A673 (cell line): ENCODE data around the gene PNRC1. TPM values are rescaled to one million over a fixed set of nuclear protein-coding genes. Genes with fewer than 3 reads are reported as not detected.

Experiments
- BruUV-seq: library from RNA; stranded (reverse); fragments of 400-500 nt; replicated peaks from 2 replicates; lab custom pipeline; 2021; lab: Mats Ljungman, UMichigan
- CTCF ChIA-PET: fragments of 300-600 bp; sonication (Branson Sonifier 250); formaldehyde crosslinking; loops from one replicate; lab custom pipeline; 2022; ENCODE audit warnings: antibody characterized with exemption; lab: Charles Lee
- POLR2A ChIA-PET: fragments of 300-600 bp; sonication (Branson Sonifier 250); formaldehyde crosslinking; loops from one replicate; lab custom pipeline; 2022; ENCODE audit warnings: antibody characterized with exemption; ENCODE audit not compliant: low non-redundant PET; lab: Charles Lee
- DNase-seq: peaks from one replicate; pipeline ENCODE4 v3.0.0-alpha.2; 2015; ENCODE audit warnings: low spot score
- H3K27ac ChIP-seq: fragments of 200-600 bp; sonication (generic); 2 replicates; pipeline ENCODE4 v1.5.1; 2016; ENCODE audit warnings: mixed run types, low read depth, mild to moderate bottlenecking, mixed read lengths, antibody characterized with exemption, low read length; ENCODE audit not compliant: poor library complexity, severe bottlenecking
- H3K27me3 ChIP-seq: fragments of 200-600 bp; sonication (generic); replicated peaks from 2 replicates; pipeline ENCODE4 v1.6.1; 2017; ENCODE audit warnings: mixed run types, low read depth, mild to moderate bottlenecking, mixed read lengths, antibody characterized with exemption, low read length; ENCODE audit not compliant: insufficient read depth, poor library complexity
- H3K36me3 ChIP-seq: fragments of 200-600 bp; sonication (generic); 2 replicates; pipeline ENCODE4 v1.6.1; 2016; ENCODE audit warnings: mixed run types, mild to moderate bottlenecking, mixed read lengths, antibody characterized with exemption, low read length; ENCODE audit not compliant: insufficient read depth, poor library complexity, severe bottlenecking
- H3K4me1 ChIP-seq: fragments of 200-600 bp; sonication (generic); 2 replicates; pipeline ENCODE4 v1.6.1; 2017; ENCODE audit warnings: mixed run types, mild to moderate bottlenecking, mixed read lengths, antibody characterized with exemption, low read length; ENCODE audit not compliant: insufficient read depth, poor library complexity, severe bottlenecking
- H3K4me3 ChIP-seq: fragments of 200-600 bp; sonication (generic); 2 replicates; pipeline ENCODE4 v1.5.1; 2016; ENCODE audit warnings: low read depth, mixed run types, mild to moderate bottlenecking, mixed read lengths, low read length; ENCODE audit not compliant: poor library complexity, severe bottlenecking
- H3K9me3 ChIP-seq: fragments of 200-600 bp; sonication (generic); 2 replicates; pipeline ENCODE4 v1.6.1; 2016; ENCODE audit warnings: mixed run types, low read depth, mild to moderate bottlenecking, mixed read lengths, antibody characterized with exemption, low read length; ENCODE audit not compliant: poor library complexity, severe bottlenecking
- EZH2 ChIP-seq: fragments of 200-600 bp; sonication (generic); IDR thresholded peaks from 2 replicates; pipeline ENCODE4 v1.6.1; 2017; ENCODE audit warnings: borderline replicate concordance, low read depth, mild to moderate bottlenecking, mixed read lengths, antibody characterized with exemption, low read length; ENCODE audit not compliant: poor library complexity, severe bottlenecking
- intact Hi-C: fragments of 100-400 bp; cut with micrococcal nuclease; formaldehyde crosslinking; loops from one replicate; pipeline ENCODE4 v1.10.0; 2022; ENCODE audit not compliant: unreplicated experiment
- total RNA-seq: library from RNA; stranded (reverse); gene quantifications from 2 replicates; pipeline ENCODE4 v1.2.3, GENCODE V29; 2021
- TF ChIP-seq, protein P1 (sequence below): fragments of 300-800, 200-600 bp; sonication (generic); conservative IDR thresholded peaks from 2 replicates; pipeline ENCODE4 v1.5.1; 2017; ENCODE audit warnings: low read depth, mild to moderate bottlenecking, antibody characterized with exemption, low read length, moderate library complexity, mixed read lengths

The PNRC1 gene
- total RNA-seq, 1 experiment from 2014 or later = 26.4 TPM

DNA sequence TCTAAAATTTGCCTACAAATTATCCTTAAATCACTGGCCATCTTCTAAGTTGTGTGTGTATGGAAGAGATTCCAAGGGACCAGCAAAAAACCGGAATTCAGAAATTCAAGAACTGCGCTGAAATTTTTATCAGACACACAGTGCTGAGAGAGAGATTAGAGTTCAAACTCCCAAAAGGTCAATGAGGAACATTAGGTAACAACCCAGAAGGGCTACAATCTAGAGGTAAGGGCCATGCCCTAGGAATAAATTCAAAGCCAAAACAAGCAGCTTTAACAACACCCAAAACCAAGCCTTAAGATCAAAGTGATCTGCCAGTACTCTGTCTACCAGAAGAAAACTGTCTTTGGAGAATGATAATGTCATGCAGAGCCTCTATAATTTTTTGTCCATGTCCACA, 19.6 kb downstream of the PNRC1 start:
- H3K4me3 ChIP-seq = no peak overlapping the region
- H3K27me3 ChIP-seq = no peaks in the 10 kb centered on the region
- no peaks in the 10 kb centered on the region for H3K4me1 ChIP-seq
- CTCF ChIA-PET = no interaction called here
- peaks cover 12% of the 10 kb centered on the region for H3K36me3 ChIP-seq
- H3K9me3 ChIP-seq = no peaks in the 10 kb centered on the region
- DNase-seq = no peak
- TF ChIP-seq, protein P1, sequence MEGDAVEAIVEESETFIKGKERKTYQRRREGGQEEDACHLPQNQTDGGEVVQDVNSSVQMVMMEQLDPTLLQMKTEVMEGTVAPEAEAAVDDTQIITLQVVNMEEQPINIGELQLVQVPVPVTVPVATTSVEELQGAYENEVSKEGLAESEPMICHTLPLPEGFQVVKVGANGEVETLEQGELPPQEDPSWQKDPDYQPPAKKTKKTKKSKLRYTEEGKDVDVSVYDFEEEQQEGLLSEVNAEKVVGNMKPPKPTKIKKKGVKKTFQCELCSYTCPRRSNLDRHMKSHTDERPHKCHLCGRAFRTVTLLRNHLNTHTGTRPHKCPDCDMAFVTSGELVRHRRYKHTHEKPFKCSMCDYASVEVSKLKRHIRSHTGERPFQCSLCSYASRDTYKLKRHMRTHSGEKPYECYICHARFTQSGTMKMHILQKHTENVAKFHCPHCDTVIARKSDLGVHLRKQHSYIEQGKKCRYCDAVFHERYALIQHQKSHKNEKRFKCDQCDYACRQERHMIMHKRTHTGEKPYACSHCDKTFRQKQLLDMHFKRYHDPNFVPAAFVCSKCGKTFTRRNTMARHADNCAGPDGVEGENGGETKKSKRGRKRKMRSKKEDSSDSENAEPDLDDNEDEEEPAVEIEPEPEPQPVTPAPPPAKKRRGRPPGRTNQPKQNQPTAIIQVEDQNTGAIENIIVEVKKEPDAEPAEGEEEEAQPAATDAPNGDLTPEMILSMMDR = no peak
- no peak for TF ChIP-seq EZH2
- no peak overlapping the region for H3K27ac ChIP-seq
- intact Hi-C loops = no loop called here
- BruUV-seq = no TSS peak
- POLR2A ChIA-PET = no interaction called here

DNA sequence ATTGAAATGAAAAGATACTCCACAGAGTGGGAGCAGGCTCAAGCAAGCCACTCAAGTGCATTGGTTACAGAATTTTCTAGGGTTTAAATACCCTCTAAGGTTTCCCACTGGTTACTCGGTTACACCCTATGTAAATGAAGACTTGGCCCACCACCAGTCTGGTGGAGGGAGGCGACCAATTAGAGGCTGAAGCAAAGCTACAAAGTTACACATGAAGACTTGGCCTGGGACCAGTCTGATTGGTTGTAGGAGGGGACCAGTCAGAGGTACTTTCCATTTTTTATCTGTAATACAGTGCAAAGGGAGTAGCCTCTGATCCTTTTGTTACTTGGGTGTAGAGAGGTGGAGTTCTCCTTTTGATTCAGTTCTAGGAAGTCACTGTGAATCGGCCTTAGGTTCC, 29.7 kb downstream of the PNRC1 start:
- H3K27me3 ChIP-seq = no peaks in the 10 kb centered on the region
- intact Hi-C loops = no loop called here
- CTCF ChIA-PET = no interaction called here

DNA sequence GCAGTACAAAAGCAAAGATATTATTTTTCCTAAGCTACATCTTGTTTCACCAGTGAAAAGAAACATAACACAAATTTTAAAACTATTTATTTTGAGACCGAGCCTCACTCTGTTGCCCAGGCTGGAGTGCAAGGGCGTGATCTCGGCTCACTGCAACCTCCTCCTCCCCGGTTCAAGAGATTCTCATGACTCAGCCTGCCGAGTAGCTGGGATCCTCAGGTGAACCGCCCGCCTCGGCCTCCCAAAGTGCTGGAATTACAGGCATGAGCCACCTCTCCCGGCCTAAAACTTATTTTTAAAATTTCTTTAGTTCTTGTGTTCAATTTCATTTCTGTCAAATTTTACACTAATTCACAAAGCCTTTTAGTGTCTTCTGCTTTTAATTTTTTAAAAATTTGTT, 31.4 kb downstream of the PNRC1 start:
- intact Hi-C loops = no loop called here
- CTCF ChIA-PET = no interaction called here

More for the DNA sequence above, 29.7 kb downstream of the PNRC1 start:
- POLR2A ChIA-PET = interaction anchor here (0.6 kb wide), 1 partner anchor 36 kb away, joined by 4 read pairs; the partner anchor contains the start of gene PM20D2
- H3K36me3 ChIP-seq = peaks cover 1% of the 10 kb centered on the region
- BruUV-seq = no TSS peak
- no peak overlapping the region for H3K4me3 ChIP-seq
- H3K4me1 ChIP-seq = no peaks in the 10 kb centered on the region
- TF ChIP-seq, protein P1 = no peak
- TF ChIP-seq EZH2 = no peak
- no peaks in the 10 kb centered on the region for H3K9me3 ChIP-seq
- H3K27ac ChIP-seq = no peak overlapping the region
- DNase-seq = no peak

More for the DNA sequence above, 31.4 kb downstream of the PNRC1 start:
- Histone ChIP-seq H3K36me3 (no peaks in the 10 kb centered on the region), H3K27ac (no peak overlapping the region), H3K4me1 (no peaks in the 10 kb centered on the region), H3K9me3 (no peaks in the 10 kb centered on the region), H3K27me3 (no peaks in the 10 kb centered on the region), H3K4me3 (no peak overlapping the region)
- BruUV-seq = no TSS peak
- TF ChIP-seq, protein P1 = no peak
- TF ChIP-seq EZH2 = no peak
- POLR2A ChIA-PET = no interaction called here
- DNase-seq = no peak
